Measurements from ENCODE around the gene RPUSD4. TPM values are rescaled to one million over a fixed set of nuclear protein-coding genes. Genes with fewer than 3 reads are reported as not detected.

The RPUSD4 gene
- total RNA-seq, 1 experiment from 2014 or later = 40.1 TPM

GRCh38 chr11:126174816-126175215 is 36.6 kb downstream of the RPUSD4 start (continued):
- TF ChIP-seq REST (IDR thresholded peaks at IDR 0.05; ENCODE audit: low read depth) = no peak
- no peak for TF ChIP-seq SRF (IDR thresholded peaks at IDR 0.05; ENCODE audit: low read depth)
- no peak for TF ChIP-seq ZFX (IDR thresholded peaks at IDR 0.05)

- RAD21 ChIA-PET (ENCODE audit: low non-redundant PET in 1 of 2, low total read pairs in 2 of 2, uncharacterized antibody in 2 of 2, unreplicated experiment in 2 of 2) = no interaction called here
- Histone ChIP-seq H3K27me3 (ENCODE audit: insufficient read depth, low read length) (no peaks in the 10 kb centered on the region), H4K20me1 (ENCODE audit: insufficient read depth) (no peaks in the 10 kb centered on the region), H3K4me3 (replicated peaks in 1 of 2; ENCODE audit: low read depth in 1 of 2, low read length in 2 of 2) (no peak overlapping the region), H3K9me3 (ENCODE audit: control insufficient read depth in 1 of 2, insufficient read depth in 1 of 2, low read depth in 1 of 2, low read length in 2 of 2) (no peaks in the 10 kb centered on the region), H3K27ac (ENCODE audit: low read depth, low read length) (no peak overlapping the region), H2AFZ (ENCODE audit: low read depth, low read length, poor library complexity, severe bottlenecking) (no peak overlapping the region), H3K36me3 (ENCODE audit: control insufficient read depth in 1 of 2, insufficient read depth in 2 of 2, low read length in 2 of 2) (no peaks in the 10 kb centered on the region), H3K9me2 (ENCODE audit: insufficient read depth) (no peaks in the 10 kb centered on the region), H3K79me2 (ENCODE audit: insufficient read depth, low read length) (no peaks in the 10 kb centered on the region), H3K4me1 (ENCODE audit: control insufficient read depth in 1 of 2, insufficient read depth in 2 of 2, low read length in 2 of 2) (no peaks in the 10 kb centered on the region), H3K9ac (ENCODE audit: low read length) (no peak overlapping the region), H3K4me2 (ENCODE audit: low read length) (no peak overlapping the region)
- ATAC-seq (no peak), DNase-seq (ENCODE audit: low read depth, low spot score) (no peak)
- BruUV-seq (replicated peaks) = no TSS peak
- no peak for TF ChIP-seq ZNF274 (IDR thresholded peaks at IDR 0.05; ENCODE audit: low read depth, low read length)
- no peak for TF ChIP-seq ELF1 (IDR thresholded peaks at IDR 0.05; ENCODE audit: borderline replicate concordance, low read depth)
- no peak for TF ChIP-seq ZBTB33 (IDR thresholded peaks at IDR 0.05; ENCODE audit: extremely low read depth, insufficient replicate concordance, low read length)
- CTCF ChIA-PET = no interaction called here
- POLR2A ChIA-PET = no interaction called here
- intact Hi-C loops (cut with micrococcal nuclease) = no loop called here
Observed at GRCh38 chr11:126173257-126173656, 38.2 kb downstream of the RPUSD4 start.

Measured in HCT116 (cell line).